ENCODE measurements around the gene TTC7B.

TTC7B gene

DNA sequence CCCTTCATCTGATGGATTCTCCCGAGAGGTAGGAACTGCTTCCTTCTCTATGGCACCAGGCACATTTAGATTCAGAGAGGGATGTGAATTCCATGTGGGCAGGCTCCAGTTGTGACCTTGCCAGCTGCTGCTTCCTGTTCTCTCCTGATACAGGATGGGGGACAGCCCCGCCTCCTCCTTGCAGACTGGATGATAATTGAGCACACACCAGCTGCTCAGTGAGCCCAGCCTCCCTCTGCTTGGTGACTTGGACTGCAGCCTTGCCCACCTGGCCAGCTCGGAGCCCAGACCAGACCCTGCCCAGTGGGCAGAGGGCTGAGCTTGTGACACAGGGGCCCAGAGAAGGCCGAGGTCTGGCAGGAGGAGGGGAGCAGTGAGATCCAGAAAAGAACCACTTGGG lies 329.2 kb downstream of the TTC7B start:
- DNase-seq (ENCODE audit: low read depth), result no peak
- no peak overlapping the region for H3K4me3 ChIP-seq (ENCODE audit: low read depth, low read length)
- TF ChIP-seq CTCF (IDR thresholded peaks at IDR 0.05; ENCODE audit: insufficient read depth, low read depth, low read length, missing control alignments), result no peak

- H3K4me3 ChIP-seq (ENCODE audit: low read depth, low read length), result no peak overlapping the region
- no peak for TF ChIP-seq CTCF (IDR thresholded peaks at IDR 0.05; ENCODE audit: insufficient read depth, low read depth, low read length, missing control alignments)
- no peak for DNase-seq (ENCODE audit: low read depth)
Measured at GRCh38 chr14:90484291-90484690, 331.9 kb downstream of the TTC7B start.

GRCh38 chr14:90483571-90483974 lies 332.7 kb downstream of the TTC7B start:
- no peak overlapping the region for H3K4me3 ChIP-seq (ENCODE audit: low read depth, low read length)
- no peak for TF ChIP-seq CTCF (IDR thresholded peaks at IDR 0.05; ENCODE audit: insufficient read depth, low read depth, low read length, missing control alignments)
- DNase-seq (ENCODE audit: low read depth), result no peak

- no peak overlapping the region for H3K4me3 ChIP-seq (ENCODE audit: low read depth, low read length)
- TF ChIP-seq CTCF (IDR thresholded peaks at IDR 0.05; ENCODE audit: insufficient read depth, low read depth, low read length, missing control alignments), result no peak
- DNase-seq (ENCODE audit: low read depth), result no peak
Measured at GRCh38 chr14:90483117-90483516, 333.1 kb downstream of the TTC7B start.

DNA sequence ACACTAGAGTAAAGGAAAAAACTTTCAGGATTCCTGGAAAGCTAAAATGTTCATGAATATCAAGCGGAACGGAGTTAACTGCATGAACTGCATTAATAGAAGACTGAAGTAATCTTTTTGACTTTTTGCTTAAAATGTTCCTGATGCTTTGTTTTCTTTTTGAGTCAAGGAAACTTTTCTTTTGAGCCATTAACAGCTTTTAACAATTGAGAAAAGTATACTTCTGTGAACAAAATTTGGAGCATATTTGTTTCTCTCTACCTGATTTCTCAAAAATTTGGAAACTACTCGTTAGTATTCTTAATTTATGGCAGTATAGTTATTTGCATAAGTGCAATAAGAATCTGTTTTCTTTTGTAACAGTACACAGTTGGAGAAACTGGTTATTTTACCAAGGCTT lies 340.9 kb downstream of the TTC7B start:
- TF ChIP-seq CTCF (IDR thresholded peaks at IDR 0.05; ENCODE audit: insufficient read depth, low read depth, low read length, missing control alignments), result no peak
- no peak for DNase-seq (ENCODE audit: low read depth)
- H3K4me3 ChIP-seq (ENCODE audit: low read depth, low read length), result no peak overlapping the region
